ENCODE results near the gene TBC1D2B.

The TBC1D2B gene

GRCh38 chr15:78072080-78072892 lies 5.2 kb downstream of the TBC1D2B start:
- DNase-seq (ENCODE audit: low spot score): no peak

GRCh38 chr15:78071383-78071782 lies 6.1 kb downstream of the TBC1D2B start:
- DNase-seq (ENCODE audit: low spot score): no peak

GRCh38 chr15:78070049-78070700 lies 7.3 kb downstream of the TBC1D2B start:
- DNase-seq (ENCODE audit: low spot score): no peak

- no peak for DNase-seq (ENCODE audit: low spot score)
Observed at GRCh38 chr15:78069462-78070029, 8.0 kb downstream of the TBC1D2B start.

GRCh38 chr15:78069052-78069414 lies 8.5 kb downstream of the TBC1D2B start:
- no peak for DNase-seq (ENCODE audit: low spot score)

GRCh38 chr15:78067328-78068228 lies 9.9 kb downstream of the TBC1D2B start:
- no peak for DNase-seq (ENCODE audit: low spot score)

- no peak for DNase-seq (ENCODE audit: low spot score)
Observed at GRCh38 chr15:78065973-78066946, 11.3 kb downstream of the TBC1D2B start.

- DNase-seq (ENCODE audit: low spot score): no peak
Observed at GRCh38 chr15:78065284-78065872, 12.1 kb downstream of the TBC1D2B start.

GRCh38 chr15:78064544-78064943 lies 13.0 kb downstream of the TBC1D2B start:
- DNase-seq (ENCODE audit: low spot score): no peak

GRCh38 chr15:78063970-78064385 lies 13.5 kb downstream of the TBC1D2B start:
- no peak for DNase-seq (ENCODE audit: low spot score)

- DNase-seq (ENCODE audit: low spot score): no peak
Observed at GRCh38 chr15:78063217-78063616, 14.3 kb downstream of the TBC1D2B start.

- no peak for DNase-seq (ENCODE audit: low spot score)
Observed at GRCh38 chr15:78061963-78062427, 15.5 kb downstream of the TBC1D2B start.

- DNase-seq (ENCODE audit: low spot score): no peak
Observed at GRCh38 chr15:78060232-78060631, 17.3 kb downstream of the TBC1D2B start.

- DNase-seq (ENCODE audit: low spot score): no peak
Observed at GRCh38 chr15:78059110-78059839, 18.2 kb downstream of the TBC1D2B start.

GRCh38 chr15:78058401-78058935 lies 19.0 kb downstream of the TBC1D2B start:
- DNase-seq (ENCODE audit: low spot score): no peak

GRCh38 chr15:78057803-78058202 lies 19.7 kb downstream of the TBC1D2B start:
- no peak for DNase-seq (ENCODE audit: low spot score)

- DNase-seq (ENCODE audit: low spot score): no peak
Observed at GRCh38 chr15:78056714-78057269, 20.7 kb downstream of the TBC1D2B start.

- peak; percentile 51 for DNase-seq (ENCODE audit: low spot score)
Observed at GRCh38 chr15:78055919-78056713, 21.4 kb downstream of the TBC1D2B start.

All from iPS-NIHi11 (cell line).